Brain microvascular endothelial cell (primary cell): ENCODE results near the gene VIPR2.

Source experiments
- DNase-seq: peaks from one replicate; pipeline ENCODE4 v3.0.0-alpha.2; 2020
- H3K27ac ChIP-seq: fragments of 250-450 bp; sonication (Bioruptor Pico); 2 replicates; pipeline ENCODE4 v1.5.1; 2020; ENCODE audit warnings: mild to moderate bottlenecking, moderate library complexity
- H3K27me3 ChIP-seq: fragments of 250-450 bp; sonication (Bioruptor Pico); replicated peaks from 2 replicates; pipeline ENCODE4 v1.5.1; 2020; ENCODE audit warnings: mild to moderate bottlenecking
- H3K36me3 ChIP-seq: fragments of 250-450 bp; sonication (Bioruptor Pico); replicated peaks from 2 replicates; pipeline ENCODE4 v1.5.1; 2020; ENCODE audit warnings: mild to moderate bottlenecking
- H3K4me3 ChIP-seq: 2 replicates; pipeline ENCODE4 v1.5.1; 2011; ENCODE audit warnings: low read depth, mild to moderate bottlenecking, control low read depth, low read length, moderate library complexity
- CTCF ChIP-seq: IDR thresholded peaks from 2 replicates; pipeline ENCODE4 v1.5.1; 2011; ENCODE audit warnings: low read depth, mild to moderate bottlenecking, moderate library complexity, low read length, control low read depth, inconsistent platforms; ENCODE audit errors: missing control alignments
- in situ Hi-C: cut with HindIII; loops from 2 replicates; pipeline ENCODE4 v1.10.0; 2017; ENCODE audit warnings: low sequenced_read_pairs, low pct_ligation_motif_present

VIPR2 gene

DNA sequence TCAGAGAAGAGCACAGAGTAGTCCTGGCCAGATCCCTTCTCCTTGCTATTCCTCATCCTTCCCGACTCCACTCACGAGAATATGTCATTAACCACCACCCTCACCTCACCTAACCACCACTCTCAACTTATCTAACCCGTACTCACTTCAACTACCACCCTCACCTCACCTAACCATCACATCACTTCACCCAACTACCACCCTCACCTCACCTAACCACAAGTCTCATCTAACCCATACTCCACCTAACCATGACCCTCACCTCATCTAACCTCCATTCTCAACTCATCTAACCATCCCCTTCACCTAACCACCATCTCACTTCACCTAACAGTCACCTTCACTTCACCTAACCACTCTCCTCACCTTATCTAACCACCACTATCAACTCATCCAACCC, 85.0 kb downstream of the VIPR2 start:
- no peak for DNase-seq
- Histone ChIP-seq H3K4me3 (no peak overlapping the region), H3K36me3 (no peaks in the 10 kb centered on the region), H3K27ac (no peak overlapping the region), H3K27me3 (no peaks in the 10 kb centered on the region)
- no peak for TF ChIP-seq CTCF
- in situ Hi-C loops: no loop called here

DNA sequence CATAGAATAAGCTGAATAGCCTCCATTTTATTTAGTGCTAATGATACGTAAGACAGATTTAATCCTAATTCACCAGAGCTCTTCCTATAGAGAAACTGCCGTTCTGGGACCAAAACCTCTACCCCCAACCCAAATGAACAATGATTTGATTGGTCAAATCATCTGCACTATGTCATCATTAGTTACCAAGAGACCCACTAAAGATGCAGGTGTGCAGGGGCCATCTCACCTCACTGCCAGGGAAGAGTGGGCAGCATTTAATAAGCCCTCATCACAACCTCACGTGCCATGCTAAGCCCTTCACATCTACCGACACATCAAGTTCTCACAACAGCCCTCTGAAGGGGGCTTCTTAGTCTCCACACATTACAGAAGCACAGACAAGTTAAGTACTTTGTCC, 87.0 kb downstream of the VIPR2 start:
- TF ChIP-seq CTCF: no peak
- no peaks in the 10 kb centered on the region for H3K27me3 ChIP-seq
- H3K36me3 ChIP-seq: no peaks in the 10 kb centered on the region
- no peak for DNase-seq
- in situ Hi-C loops: no loop called here
- no peak overlapping the region for H3K27ac ChIP-seq
- no peak overlapping the region for H3K4me3 ChIP-seq

DNA sequence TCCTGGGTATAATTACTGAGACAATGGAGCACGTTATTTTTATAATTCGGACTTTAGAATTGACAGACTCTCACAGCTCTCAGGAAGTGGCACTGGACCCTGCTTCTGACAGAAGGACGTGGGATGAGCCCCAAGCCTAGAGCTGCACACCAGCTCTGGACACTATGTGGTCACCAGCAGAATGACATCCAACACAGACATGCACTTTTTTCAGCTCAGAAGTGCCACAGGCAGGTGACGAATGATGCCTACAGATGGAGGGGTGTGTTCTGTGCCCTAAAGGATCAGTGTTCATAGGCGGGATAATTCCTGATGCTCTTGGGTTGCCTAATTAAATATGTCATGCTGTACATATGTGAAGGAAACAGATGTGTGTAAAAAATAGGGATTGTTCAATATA, 87.9 kb downstream of the VIPR2 start:
- in situ Hi-C loops: no loop called here
- H3K27ac ChIP-seq: no peak overlapping the region
- no peaks in the 10 kb centered on the region for H3K36me3 ChIP-seq
- no peak overlapping the region for H3K4me3 ChIP-seq
- DNase-seq: no peak
- no peaks in the 10 kb centered on the region for H3K27me3 ChIP-seq
- no peak for TF ChIP-seq CTCF

DNA sequence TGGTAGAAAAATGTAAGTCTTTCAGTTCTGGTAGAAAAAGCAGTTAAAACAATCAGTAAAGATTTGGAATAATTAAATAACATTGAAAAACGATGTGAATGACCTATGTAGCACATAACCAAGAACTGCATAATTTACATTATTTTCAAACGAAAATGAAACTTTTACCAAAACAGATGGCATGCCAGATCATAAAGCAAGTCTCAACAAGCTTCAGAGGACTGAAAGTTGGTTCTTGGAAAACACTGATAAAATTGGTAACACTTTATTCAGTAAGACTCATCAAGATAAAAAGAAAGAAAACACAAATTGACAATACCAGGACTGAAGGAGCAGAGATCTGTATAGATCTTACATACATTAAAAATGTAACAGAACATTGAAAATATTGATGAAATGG, 92.8 kb downstream of the VIPR2 start:
- in situ Hi-C loops: no loop called here
- Histone ChIP-seq H3K27me3 (no peaks in the 10 kb centered on the region), H3K36me3 (no peaks in the 10 kb centered on the region), H3K27ac (no peak overlapping the region), H3K4me3 (no peak overlapping the region)
- DNase-seq: no peak
- TF ChIP-seq CTCF: no peak

GRCh38 chr7:159050704-159051103, 94.0 kb downstream of the VIPR2 start:
- in situ Hi-C loops: no loop called here
- Histone ChIP-seq H3K27ac (no peak overlapping the region), H3K4me3 (no peak overlapping the region), H3K36me3 (no peaks in the 10 kb centered on the region), H3K27me3 (no peaks in the 10 kb centered on the region)
- TF ChIP-seq CTCF: no peak
- no peak for DNase-seq

- no peak overlapping the region for H3K27ac ChIP-seq
- no peak for DNase-seq
- no peaks in the 10 kb centered on the region for H3K27me3 ChIP-seq
- H3K36me3 ChIP-seq: no peaks in the 10 kb centered on the region
- H3K4me3 ChIP-seq: no peak overlapping the region
- TF ChIP-seq CTCF: no peak
- in situ Hi-C loops: no loop called here
Observed at GRCh38 chr7:159049266-159050025, 95.2 kb downstream of the VIPR2 start.
